Colon (tissue), 2 donors: ENCODE measurements around the gene PLXNA4.

Experiments used
- FAIRE-seq: peaks from 2 replicates; lab custom pipeline; 2012; peaks lifted over from hg19 to GRCh38; lab: Jason Lieb, UNC
- donor health status: control.
- donor health status: control.

Gene PLXNA4

DNA sequence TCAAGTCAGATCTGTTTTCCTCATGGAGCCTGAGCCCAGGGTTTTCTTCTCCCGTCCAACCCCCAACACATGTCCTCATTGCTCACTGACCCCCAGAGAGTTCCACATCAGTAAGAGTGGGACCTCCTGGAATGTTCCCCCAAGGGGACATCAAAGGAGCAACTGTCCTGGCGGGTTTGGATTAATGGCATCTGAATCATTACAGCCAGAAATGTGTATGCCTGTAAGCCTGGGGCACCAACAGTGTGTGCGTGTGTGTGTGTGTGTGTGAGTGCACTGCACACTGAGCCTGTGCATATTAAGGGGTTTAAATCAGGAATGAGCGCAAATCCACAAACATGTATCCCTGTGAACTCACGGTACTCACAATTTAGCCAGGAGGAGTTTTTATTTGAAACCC lies 222.3 kb downstream of the PLXNA4 start:
- no peak for FAIRE-seq

DNA sequence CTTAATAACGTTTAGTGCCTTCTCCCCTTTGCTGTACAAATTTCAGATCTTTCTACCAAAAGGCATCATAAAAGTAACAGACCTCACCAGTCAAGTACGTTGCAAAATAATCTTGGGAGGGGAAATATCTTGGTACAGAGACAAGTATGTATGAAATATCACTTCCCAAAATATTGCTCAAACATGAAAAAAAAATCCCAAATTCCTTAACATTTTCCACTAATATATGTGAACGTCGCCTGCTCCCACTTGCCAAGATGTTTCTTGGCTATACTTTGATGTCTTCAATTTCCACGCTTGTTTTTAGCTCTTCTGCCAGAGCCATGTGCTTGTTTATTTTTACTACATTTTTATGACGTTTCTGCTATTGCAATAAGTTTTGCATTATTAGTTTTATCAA lies 223.5 kb downstream of the PLXNA4 start:
- FAIRE-seq: no peak

DNA sequence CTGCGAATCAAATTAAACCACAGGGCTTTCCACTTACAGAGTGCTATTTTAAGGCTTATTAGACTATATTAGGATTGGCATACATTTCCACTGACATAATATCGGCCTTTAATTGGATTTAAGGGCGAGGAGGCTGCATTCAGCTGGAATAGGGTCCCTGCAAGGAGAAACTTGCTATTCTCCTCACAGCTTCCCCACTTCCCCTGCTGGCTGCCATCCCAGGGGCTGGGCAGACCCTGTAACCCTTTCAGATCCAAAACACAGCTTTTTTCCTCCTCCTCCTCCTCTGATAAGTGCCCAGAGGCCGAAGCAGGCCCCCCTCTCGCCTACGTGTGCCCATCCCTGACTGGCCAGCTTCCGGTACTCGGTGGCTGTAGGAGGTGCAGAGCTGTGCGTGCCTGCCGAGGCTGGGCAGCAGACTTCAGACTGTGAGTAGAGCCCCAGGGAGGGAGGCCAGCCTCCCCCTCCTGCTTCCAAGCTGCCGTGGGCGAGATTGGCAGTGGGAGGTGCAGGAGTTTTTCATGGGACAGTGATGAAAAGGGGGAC lies 224.2 kb downstream of the PLXNA4 start:
- no peak for FAIRE-seq

DNA sequence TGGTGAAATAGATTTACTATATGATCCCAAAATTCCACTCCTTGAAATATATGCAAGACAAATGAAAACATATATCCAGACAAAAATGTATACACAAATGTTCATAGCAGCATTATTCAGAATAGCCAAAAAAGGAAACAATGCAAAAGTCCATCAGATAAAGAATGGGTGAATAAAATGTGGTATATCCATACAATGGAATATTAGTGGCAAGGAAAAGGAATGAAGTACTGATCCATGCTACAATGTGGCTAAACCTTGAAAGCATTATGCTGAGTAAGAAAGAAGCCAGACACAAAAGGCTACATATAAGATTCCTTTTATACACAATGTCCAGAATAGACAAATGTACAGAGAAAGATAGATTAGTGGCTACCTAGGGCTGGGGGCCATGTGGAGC lies 225.5 kb downstream of the PLXNA4 start:
- FAIRE-seq: no peak

DNA sequence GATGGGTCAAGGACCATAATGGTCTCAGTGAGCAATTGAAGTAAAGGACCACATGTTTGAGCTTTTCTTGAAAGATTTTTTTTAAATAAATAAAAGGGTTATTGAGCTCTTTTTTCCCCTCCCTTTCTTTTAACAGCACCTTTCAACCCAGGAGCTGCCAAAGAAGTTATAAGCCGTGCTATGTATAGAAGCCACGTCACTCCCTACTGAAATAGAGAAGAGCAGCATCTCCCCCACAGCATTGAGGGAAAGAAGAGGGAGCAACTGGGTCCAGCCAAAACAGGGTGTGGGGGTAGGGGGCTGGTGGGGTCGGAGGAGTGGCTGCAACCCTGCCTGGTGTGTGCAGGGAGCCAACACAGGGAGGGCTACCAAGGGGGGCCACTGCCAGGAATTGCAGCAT lies 227.2 kb downstream of the PLXNA4 start:
- FAIRE-seq: no peak

DNA sequence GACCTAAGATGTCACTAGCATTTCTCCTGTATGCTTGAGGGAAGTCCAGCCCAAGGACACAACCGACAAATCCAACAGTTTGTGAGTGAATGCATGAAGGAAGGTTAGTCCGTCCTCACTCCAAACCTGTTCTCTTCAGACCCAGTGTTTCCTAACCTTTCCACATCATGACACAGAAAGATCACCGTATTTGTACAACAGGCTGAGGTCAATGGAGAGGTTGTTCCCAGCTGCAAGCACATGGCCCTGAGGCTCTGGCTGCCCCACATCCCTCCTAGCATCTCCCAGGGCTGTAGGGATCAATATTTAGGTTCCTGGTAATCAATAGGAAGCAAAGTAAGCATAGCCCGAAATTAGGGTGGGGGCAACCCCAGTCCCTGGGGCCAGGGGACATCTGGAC lies 227.9 kb downstream of the PLXNA4 start:
- FAIRE-seq: no peak

DNA sequence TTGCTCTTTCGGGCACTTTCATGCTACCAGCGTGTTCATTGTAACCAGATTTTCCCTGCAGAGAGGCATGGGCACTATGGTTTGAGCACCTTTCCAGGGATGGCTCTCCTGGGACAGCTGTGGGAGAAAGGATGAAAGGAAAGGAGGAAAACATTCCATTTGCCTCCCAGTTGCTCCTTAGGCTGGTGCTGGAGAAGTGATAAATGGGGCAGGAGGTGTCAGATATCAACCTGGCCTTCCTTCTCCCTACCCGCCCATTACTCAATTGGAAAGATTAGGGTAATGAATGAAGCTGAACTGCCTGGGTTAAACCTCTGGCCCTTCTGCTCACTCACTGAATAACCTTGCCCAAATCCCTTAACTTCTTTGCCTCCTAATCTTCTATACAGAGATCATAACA lies 228.4 kb downstream of the PLXNA4 start:
- no peak for FAIRE-seq

DNA sequence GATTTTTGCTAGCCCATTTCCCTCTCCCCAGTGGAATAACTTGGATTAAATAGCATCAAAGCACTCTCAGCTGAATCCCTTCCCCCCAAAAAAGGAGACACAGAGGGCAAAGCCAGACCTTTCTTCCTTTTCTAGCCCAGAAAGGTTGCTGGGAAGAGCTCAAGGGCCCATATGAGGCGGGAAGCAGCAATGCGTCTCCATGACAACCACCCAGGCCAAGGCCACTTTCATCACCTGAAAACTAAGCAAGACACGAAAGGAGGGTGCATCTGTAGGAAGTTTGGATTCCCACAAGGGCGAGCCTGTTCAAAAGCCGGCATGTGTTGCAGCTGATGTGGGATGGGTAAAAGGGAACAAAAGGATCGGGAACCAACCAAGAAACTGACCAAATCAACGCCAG lies 229.1 kb downstream of the PLXNA4 start:
- no peak for FAIRE-seq

DNA sequence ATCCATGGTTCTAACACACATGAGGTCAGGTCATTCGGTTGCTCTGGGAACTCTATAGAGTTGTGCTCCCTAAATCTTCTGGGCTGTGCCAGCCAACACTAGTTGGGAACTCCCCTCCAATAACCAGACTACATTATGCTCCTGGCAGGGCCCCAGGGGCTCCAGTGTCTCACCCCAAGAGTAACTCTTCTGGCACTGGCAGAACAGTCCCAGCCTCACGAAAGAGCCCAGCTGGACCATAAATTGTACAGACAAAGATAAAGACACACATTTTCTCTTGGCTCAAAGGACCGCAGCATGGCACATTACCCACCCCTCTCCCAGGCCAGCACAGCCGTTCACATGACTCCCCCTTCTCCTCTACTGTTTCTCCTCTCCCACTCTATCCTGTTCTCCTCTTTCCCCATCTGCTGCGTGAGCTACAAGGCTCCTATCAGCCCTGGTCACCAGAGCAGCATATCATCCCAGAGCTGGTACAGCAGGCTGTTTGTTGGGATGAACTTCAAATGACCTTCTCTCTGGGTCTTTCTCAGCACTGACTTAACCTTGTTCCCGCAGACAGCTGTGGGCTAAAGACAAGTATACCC lies 230.6 kb downstream of the PLXNA4 start:
- no peak for FAIRE-seq

DNA sequence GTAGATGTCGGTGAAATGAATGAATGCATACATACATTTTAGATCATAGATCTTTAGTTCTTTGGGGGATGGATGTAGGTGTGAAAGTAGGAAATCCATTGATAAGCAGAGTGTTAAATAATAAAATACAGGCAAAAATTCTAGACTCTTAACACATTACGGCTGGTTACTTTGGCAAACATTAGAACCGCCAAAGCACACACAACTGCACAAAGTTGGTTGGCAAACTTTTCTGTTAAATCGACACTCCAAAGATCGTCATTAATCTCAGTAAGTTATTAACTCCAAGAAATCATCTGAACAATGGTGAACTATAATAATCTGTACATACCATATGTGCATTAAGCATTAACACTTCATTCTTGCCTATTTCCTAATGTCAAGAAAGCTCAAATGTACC lies 231.2 kb downstream of the PLXNA4 start:
- no peak for FAIRE-seq

DNA sequence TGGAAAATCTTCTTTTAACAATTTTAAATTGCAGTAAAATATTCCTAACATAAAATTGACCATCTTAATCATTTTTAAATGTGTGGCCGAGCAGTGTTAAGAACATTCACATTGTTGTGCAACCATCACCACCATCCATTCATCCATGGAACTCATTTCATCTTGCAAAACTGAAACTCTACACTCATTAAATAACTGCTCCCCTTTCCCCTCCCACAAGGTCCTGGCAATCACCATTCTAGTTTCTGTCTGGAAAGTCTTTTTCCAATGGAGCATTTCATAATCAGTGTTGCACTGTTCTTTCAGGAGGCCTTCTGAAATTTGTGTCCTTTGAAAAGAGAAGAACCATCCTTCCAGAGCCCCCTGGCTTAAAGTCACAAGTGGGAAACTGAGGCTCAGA lies 233.1 kb downstream of the PLXNA4 start:
- FAIRE-seq: no peak

DNA sequence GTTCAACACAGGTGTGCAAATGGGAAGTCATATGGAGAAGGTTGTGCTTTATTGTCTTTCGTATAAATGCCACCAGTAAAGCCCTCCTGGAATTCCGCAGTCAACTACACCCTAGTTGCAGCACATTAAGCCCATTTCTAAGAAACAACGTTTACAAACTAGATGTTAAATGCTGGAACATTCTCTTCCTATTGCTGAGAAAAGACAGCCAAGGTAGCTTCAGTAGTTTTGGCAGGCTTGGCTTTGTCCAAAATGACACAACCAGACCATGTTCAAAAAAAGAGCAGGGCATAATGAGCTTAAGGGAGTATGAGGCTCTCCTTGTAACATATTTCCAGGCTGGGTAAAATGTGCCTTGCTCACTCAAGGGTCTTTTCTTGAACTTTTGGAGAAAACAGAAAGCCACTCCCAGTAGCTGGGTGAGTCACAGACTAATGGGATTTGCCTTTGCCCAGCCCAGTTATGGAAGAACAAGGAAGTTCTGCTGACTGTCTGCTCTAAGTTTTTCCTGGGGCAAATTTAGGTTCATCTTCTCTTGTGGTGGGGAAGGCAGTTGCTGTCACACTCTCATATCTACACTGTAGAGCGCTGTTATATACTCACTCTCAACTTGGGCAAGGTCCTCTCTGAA lies 238.7 kb downstream of the PLXNA4 start:
- no peak for FAIRE-seq

DNA sequence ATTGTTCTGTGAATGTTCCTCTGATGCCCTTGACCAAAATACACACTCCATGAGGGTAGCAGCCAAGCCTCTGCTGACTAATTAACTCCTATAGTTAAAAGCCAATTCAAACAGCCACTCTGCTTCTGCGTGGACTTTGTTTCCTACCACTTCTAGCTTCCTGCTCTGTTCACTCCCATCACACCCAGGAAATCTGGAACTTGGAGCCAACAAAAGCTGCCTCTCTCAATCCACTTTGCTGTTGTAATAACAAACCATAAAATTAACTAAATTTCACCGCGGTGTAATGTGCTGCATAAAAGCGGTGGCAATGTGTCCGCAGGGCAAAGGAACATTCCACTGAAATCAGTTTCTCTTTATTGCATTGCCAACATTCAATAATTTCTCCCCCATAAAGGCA lies 239.5 kb downstream of the PLXNA4 start:
- FAIRE-seq: no peak

DNA sequence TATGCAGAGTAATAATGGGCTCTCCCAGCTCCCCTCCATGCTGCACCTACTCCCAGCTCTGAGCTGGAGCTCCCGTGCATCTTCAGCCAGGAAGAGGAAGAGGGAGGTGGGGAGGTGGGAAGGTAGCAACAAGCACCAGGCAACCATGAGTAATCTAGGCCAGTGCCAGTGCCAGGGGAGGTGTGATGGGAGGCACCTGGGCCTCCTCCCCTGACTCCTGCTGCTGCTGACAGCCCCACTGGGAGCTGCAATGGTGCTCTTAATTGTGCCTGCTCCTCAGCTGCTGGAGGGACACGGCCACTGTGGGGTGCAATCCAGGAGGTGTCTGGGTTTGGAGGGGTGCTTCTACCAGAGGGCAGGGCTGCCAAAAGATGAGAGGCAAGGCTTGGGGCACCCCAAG lies 243.0 kb downstream of the PLXNA4 start:
- FAIRE-seq: no peak

DNA sequence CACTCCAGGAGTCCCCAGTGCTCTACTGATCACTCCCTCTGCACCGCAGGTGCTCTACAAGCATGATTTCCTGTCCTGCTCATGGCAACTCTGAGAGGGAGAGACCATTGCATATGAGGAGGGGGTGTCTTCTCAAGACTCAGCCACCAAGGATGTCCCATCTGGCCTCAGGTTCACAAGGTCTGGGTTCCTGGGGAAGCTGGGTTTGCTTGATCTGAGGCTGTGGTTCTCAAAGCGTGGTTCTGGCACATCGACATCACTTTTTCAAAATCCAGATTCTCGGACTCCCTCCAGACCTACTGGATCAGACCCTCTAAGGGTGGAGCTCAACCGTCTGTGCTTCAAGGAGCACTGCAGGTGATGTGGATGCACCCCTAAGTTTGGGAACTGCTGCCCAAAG lies 247.5 kb downstream of the PLXNA4 start:
- no peak for FAIRE-seq

DNA sequence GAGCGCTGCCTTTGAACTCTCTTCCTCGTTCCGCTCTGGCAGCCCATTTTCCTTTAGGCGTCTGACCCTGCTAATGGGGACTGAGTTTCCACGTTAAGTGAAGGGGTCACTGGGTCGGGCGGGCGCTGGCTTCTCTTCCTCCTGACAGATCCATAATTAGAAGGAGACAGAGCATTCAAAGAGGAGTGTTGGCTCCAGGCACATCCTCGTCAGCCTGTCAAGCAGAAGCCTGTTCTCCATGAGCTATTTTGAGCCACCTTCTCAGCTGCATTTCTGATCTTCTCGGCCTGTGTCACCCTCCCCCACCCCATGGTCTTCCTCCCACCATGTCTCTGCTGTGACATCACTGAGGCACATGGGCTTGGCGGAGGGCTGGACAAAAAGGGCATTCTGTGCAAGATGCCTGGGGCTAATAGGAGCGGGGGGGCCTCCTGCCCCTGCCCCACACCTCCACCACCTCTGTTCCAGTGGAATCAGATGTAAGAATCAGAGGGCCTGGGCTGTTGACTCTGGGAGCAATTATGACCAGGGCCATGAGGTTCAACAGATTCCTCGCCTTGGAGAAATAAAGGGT lies 248.1 kb downstream of the PLXNA4 start:
- FAIRE-seq: no peak

DNA sequence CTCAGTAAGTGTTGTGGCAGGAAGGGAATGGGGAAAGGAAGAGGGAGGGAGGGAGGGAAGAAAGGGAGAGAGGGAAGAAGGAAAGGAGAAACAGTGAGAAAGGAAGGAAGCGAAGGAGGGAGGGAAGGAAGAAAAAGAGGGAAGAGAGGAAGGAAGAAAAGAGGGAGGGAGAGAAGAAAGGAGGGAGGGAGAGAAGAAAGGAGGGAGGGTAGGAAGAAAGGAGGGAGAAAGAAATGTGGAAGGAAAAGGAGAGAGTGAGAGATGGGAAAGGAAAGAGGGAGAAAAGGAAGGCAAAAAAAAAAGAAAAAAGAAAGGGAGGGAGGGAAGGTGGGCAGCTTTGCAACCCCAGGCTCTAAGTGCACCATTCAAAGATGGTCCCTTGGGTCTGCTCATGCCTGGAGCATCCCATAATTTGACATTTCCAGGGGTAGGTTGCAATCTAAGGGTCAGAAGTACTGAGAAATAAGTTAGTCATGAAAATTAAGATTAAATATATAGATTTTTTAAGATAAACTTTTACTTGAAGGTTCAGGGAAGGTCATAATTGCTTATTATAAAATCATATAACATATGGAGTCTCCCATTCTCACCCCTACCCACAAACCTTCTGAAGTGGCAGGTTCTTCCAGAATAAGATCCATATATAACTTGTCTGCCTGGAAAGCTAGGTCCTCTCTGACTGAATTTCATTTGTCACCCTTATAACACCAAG lies 249.2 kb downstream of the PLXNA4 start:
- FAIRE-seq: no peak

DNA sequence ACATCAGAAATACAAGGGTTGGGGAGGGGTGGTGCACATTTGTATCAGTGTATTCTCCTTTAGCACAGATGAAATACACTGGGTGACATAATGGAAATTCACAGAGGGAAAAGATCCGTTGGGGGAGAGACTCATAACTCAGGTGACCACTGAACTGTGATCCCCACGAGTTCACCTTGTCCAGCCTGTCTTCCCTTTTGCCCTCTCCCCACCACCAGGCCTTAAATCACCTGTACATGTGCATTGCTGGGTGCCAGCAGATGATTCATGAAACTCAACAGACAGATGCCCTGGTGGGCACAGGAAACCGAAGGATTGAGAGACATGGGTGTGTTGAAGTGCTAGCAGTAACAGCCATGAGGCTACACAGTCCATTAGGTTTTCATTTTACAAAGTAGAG lies 253.3 kb downstream of the PLXNA4 start:
- FAIRE-seq: no peak

DNA sequence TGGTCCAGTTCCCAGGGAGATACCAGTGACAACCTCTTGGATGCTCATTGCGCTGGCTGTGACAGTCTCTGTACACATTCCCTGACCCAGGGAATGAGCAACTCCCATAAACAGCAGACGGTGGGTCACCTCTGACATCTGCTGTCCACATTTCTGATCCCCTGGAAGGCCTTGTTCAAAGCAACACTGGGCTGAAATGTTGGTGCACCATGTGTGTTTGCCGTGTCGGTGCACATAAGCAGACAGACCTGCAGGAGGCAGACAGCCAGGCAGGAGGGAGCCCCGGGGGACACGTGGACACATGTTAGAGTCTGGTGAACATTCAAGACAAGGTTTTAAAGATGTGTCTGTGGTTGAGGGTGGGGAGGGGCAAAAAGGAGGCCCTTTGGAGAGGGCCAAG lies 254.9 kb downstream of the PLXNA4 start:
- no peak for FAIRE-seq

DNA sequence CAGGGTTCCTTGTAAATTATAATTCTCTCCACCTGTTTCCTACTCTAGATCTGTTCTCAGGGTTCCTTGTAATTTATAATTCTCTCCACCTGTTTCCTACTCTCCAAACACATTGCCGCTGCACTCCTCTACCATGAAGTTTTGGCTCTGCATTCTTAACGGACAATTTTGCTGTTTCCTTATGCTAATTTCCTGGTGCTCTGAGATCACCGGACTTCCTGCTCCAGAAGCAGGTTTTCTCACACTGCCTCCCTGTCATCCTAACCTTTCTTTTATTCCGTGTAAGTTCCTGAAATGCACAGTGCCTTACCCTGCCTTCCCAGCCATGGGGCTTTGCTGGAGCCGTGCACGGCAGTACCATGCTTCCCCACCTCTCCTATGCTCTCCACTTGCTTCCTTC lies 256.8 kb downstream of the PLXNA4 start:
- no peak for FAIRE-seq

DNA sequence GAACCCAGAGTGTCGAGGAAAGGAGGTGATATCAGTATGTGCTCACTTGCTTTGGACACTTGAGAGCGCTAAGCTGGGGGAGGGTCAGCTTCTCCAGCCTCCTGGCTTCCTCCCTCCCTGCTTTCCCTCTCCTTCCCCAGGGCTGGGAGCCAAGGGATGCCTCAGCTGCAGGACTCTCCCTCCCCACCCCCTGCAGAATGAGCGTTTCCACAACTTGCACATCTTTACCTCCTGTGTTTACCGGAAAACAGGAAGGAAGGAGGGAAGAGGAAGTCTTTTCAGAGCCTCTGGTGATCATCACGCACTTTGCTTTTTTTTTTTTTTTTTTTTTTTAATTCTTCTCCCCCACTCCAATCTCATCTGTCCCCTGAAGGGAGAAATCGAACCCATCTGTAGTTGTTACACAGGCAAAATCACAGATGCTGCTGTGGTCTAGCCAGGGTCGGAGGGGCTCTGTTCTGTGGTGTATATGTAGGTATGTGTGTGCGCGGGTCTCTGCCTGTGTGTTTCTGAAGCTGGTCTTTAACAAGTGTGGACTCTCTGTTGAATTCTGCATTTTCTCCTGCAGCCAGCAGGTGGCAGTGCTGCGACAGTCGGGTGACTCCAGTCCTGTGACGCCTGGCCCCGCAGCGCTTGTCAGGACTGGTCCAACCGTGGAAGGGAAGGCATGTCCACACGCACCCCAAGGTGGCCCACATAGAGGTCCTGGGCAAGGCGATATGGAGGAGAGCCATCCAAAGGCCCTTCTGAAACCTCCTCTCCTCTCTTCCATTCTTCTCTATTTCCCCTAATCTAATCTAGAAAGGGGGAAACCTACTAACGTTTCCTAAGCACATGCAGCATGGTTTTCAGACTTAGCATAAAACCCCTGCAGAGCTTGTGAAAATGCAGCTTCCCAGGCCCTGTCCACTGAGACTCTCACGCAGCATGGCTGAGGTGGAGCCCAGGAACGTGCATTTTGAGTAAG lies 257.6 kb downstream of the PLXNA4 start:
- FAIRE-seq: no peak

DNA sequence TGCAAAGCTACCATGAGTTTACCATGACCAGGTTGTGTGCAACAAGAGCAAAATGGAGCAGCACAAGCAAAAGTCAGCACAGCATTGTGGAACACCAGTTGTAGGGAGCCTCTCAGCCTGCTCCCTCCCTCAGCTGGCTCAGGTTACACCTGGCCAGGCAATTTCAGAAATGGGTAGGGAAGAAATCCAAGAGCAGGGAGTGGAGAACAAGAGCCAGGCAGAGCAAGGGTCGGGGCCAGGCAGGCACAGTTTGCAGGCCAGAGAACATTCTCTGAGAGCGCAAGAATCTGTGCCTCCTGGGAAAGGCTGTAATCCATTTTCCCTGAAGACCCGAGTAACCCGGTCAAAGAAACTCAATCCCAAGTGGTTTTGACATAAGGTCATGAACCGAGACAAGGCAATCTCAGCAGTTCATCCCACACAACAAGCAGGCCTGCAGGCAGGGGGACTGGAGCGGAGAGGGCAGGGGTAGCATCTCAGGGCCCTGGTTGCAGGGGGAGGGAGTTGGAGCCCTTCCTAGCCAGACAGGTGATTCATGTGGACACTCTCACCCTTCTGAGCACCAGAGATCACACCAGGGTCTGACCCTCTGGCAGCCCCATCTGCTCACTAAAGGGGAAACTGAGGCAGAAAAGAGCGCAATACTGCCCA lies 258.4 kb downstream of the PLXNA4 start:
- FAIRE-seq: no peak
